SJCRH30 (cell line): ENCODE measurements around the gene AMACR. TPM values are rescaled to one million over a fixed set of nuclear protein-coding genes. Genes with fewer than 3 reads are reported as not detected.

Experiments used
- DNase-seq, 2 experiments: peaks; one replicate each; pipeline ENCODE4 v3.0.0-alpha.2; 2015 to 2020
- H3K27ac ChIP-seq: fragments of 250-450 bp; sonication (Bioruptor Pico); 2 replicates; pipeline ENCODE4 v1.5.1; 2020; ENCODE audit warnings: mild to moderate bottlenecking, moderate library complexity
- H3K27me3 ChIP-seq: fragments of 250-450 bp; sonication (Bioruptor Pico); 2 replicates; pipeline ENCODE4 v1.5.1; 2020; ENCODE audit warnings: mild to moderate bottlenecking, moderate library complexity
- H3K36me3 ChIP-seq: fragments of 250-450 bp; sonication (Bioruptor Pico); 2 replicates; pipeline ENCODE4 v1.5.1; 2020; ENCODE audit warnings: mild to moderate bottlenecking, moderate library complexity
- H3K4me1 ChIP-seq: fragments of 250-450 bp; sonication (Bioruptor Pico); 2 replicates; pipeline ENCODE4 v1.5.1; 2020; ENCODE audit warnings: mild to moderate bottlenecking, moderate library complexity
- H3K4me3 ChIP-seq: fragments of 250-450 bp; sonication (Bioruptor Pico); 2 replicates; pipeline ENCODE4 v1.5.1; 2020; ENCODE audit warnings: mild to moderate bottlenecking, moderate library complexity
- H3K9me3 ChIP-seq: fragments of 250-450 bp; sonication (Bioruptor Pico); replicated peaks from 2 replicates; pipeline ENCODE4 v1.5.1; 2020; ENCODE audit warnings: mild to moderate bottlenecking, moderate library complexity
- total RNA-seq: library from RNA; depleted of rRNA; stranded (reverse); fragments of >200 nt; shearing (Covaris generic); gene quantifications from 2 replicates; pipeline ENCODE4 v1.2.3, GENCODE V29; 2014

AMACR gene
- total RNA-seq, 1 experiment from 2014 or later = 9.5 TPM

DNA sequence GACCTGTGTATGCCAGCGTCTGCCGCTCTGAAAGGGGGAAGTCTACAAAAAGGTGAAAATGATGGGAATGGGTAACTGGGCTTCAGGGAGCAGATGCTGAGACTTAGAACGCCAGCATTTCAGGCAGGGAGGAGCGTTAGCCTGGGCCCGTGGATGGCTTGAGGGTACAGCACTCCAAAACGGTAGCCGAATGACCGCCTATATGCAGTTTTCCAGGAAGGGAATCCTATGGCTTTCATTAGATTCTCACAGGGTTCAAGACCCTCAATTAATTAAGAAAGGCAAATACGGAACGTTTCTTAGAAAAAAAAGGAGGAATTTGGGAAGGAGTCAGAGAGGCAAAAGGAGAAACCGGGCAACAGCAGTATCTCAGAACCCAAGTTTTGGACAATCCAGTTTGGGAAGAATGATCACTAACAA lies 639 bp downstream of the AMACR start:
- H3K4me1 ChIP-seq = peaks cover 11% of the 10 kb centered on the region
- peak; percentile 19 to 55 for DNase-seq

DNA sequence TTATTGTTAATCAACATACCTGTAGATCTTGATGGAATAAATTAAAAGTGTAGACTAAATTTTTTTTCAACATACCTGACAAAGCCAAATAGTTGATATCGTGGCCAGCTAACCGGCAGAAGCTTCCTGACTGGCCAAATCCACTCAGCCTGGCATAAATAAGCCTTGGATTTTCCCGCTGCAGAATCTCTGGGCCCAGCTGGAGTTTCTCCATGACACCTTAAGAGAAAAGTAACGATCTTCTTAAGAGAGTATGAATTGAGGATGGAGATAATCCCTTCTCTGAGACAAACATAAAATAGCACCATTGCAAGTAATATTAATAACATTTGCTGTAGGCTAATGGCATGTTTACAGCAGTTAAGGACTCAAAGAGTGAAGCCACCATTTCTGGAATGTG lies 2.2 kb downstream of the AMACR start:
- no peak overlapping the region for H3K4me3 ChIP-seq
- no peaks in the 10 kb centered on the region for H3K27me3 ChIP-seq
- no peaks in the 10 kb centered on the region; the same call in 1 of the 2 replicates for H3K36me3 ChIP-seq
- no peaks in the 10 kb centered on the region for H3K9me3 ChIP-seq
- no peak overlapping the region for H3K27ac ChIP-seq
- DNase-seq = no peak
- H3K4me1 ChIP-seq = peaks cover 16% of the 10 kb centered on the region

More for the DNA sequence above, 639 bp downstream of the AMACR start:
- H3K27ac ChIP-seq = peak overlapping the region; percentile 72
- H3K4me3 ChIP-seq = peak overlapping the region; percentile 73
- H3K36me3 ChIP-seq = no peaks in the 10 kb centered on the region; the same call in 1 of the 2 replicates
- no peaks in the 10 kb centered on the region for H3K27me3 ChIP-seq
- no peaks in the 10 kb centered on the region for H3K9me3 ChIP-seq

DNA sequence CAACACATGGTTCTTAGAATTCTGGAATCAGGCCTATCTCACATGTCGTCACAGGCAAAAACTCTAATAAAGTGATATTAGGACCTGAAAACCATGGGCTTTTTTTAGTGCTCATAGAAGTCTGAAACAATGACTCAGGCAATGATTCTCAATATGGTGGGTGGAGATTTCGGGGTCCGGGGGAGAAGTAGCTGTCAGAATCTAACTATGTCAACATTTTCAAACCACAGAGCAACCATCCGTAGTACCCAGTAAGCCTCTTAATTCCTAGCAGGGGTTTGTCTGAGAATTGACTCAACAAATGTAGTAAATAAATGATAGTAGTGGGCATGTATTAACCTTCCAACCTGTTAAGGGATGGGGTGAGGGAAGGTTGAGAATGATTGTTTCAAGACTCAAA lies 2.6 kb downstream of the AMACR start:
- Histone ChIP-seq H3K9me3 (no peaks in the 10 kb centered on the region), H3K4me1 (peaks cover 18% of the 10 kb centered on the region), H3K27ac (no peak overlapping the region), H3K36me3 (no peaks in the 10 kb centered on the region; the same call in 1 of the 2 replicates), H3K4me3 (no peak overlapping the region), H3K27me3 (no peaks in the 10 kb centered on the region)
- DNase-seq = no peak

DNA sequence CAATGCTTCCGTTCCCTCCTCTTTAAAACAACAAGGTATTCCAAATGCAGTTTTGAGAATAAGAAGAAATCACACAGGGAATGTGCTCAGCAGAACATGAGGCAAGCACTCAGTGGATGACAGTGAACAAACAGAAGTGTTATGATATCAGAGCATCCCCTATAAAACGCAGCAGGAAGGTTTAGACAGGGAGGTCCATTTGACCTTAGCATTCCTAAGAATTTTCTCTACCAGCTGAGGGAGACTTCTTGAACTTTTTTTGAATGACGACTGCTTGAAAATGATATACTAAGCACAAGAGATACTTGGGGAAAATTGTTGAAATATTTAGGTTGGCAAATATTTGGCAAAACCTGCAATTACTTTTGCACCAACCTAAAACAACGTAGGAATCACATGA lies 3.9 kb downstream of the AMACR start:
- no peak overlapping the region for H3K27ac ChIP-seq
- no peak for DNase-seq
- no peaks in the 10 kb centered on the region for H3K27me3 ChIP-seq
- H3K9me3 ChIP-seq = no peaks in the 10 kb centered on the region
- H3K36me3 ChIP-seq = no peaks in the 10 kb centered on the region; the same call in 1 of the 2 replicates
- peaks cover 10% of the 10 kb centered on the region for H3K4me1 ChIP-seq
- H3K4me3 ChIP-seq = no peak overlapping the region

DNA sequence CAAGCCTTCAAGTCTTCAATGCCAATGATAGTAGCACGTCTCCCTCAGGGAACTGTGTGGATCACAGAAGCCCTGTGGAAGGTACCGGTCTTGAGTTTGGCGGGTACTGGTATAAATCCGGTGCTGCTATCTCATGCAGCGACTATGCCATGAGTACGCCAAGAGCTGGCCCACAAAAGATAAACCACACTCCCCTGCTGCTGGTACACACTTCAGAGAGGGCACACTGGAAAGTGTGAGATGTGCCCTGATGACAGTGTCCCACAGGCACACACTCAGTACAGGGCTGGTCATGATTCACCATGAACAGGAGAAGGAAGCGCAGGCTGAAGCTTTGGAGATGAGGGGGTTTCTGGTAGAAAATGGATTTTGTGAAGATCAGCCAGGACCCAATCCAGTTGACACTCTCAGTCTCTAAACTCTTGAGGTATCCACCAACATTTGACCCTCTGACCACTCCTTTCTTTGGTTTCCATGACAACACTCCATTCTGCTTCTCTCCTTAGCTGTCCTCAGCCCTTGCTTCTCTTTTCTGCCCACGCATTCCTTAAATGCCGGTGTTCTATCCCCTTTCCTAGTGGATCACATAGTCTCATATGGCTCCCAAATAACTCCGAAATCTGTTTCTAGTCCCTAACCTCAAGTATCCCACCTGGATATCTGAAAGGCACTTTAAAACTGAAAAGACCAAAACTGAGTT lies 5.1 kb downstream of the AMACR start:
- no peaks in the 10 kb centered on the region; the same call in 1 of the 2 replicates for H3K36me3 ChIP-seq
- H3K9me3 ChIP-seq = no peaks in the 10 kb centered on the region
- peaks cover 9% of the 10 kb centered on the region; the same call in 1 of the 2 replicates for H3K4me1 ChIP-seq
- DNase-seq = no peak
- no peak overlapping the region for H3K27ac ChIP-seq
- H3K4me3 ChIP-seq = no peak overlapping the region
- H3K27me3 ChIP-seq = no peaks in the 10 kb centered on the region

DNA sequence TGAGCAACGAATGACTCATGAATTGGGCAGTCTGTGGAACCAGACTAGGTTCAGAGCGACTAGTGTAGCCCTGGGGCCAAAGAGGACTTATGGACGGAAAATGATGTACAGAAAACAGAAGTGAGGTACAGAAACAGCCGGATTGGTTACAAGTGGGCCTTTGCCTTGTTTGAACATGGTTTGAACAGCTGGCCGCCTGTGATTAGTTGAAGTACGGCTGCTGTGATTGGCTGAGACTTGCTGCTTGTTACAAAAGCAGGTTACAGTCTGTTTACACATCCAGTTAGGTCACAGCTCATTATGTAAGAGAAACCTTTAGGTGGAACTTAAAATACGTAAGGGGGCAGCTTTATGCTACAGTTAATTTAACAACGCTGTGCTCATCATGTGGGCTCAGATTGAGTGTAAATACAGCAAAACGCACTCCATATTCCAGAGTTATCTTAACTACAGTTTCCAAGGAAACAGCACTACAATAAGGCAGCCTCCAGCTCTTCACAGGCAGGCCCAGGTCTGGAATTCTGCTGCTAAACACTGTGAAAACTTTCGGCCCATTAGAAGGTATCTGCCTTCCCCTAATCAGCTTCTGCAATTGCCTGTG lies 6.5 kb downstream of the AMACR start:
- peaks cover 6% of the 10 kb centered on the region; the same call in 1 of the 2 replicates for H3K4me1 ChIP-seq
- peak overlapping the region; percentile 52 for H3K27ac ChIP-seq
- H3K36me3 ChIP-seq = no peaks in the 10 kb centered on the region; the same call in 1 of the 2 replicates
- H3K4me3 ChIP-seq = no peak overlapping the region
- H3K27me3 ChIP-seq = no peaks in the 10 kb centered on the region
- no peaks in the 10 kb centered on the region for H3K9me3 ChIP-seq
- peak; percentile 82 to 87 for DNase-seq

DNA sequence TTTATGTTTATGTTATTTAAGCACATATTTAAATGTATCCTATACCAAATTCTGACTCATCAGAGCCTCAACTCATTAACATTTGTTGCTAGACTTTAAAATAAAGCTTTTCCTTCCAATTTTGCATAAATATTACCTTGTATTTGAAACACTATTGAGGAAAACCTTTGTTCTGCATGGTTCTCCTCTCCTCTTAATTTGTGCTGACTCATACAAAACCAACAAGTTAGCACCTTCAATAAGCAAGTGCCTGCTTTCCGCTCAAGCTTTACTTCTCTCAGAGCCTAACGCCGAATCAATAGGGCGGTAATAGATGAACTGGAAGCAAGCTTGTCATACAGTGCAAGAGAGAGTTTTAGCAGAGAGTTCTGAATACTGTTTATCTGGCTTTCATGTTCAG lies 7.9 kb downstream of the AMACR start:
- H3K4me1 ChIP-seq = peaks cover 6% of the 10 kb centered on the region; the same call in 1 of the 2 replicates
- no peak overlapping the region for H3K27ac ChIP-seq
- DNase-seq = no peak
- no peaks in the 10 kb centered on the region for H3K9me3 ChIP-seq
- H3K4me3 ChIP-seq = no peak overlapping the region
- no peaks in the 10 kb centered on the region; the same call in 1 of the 2 replicates for H3K36me3 ChIP-seq
- no peaks in the 10 kb centered on the region for H3K27me3 ChIP-seq

DNA sequence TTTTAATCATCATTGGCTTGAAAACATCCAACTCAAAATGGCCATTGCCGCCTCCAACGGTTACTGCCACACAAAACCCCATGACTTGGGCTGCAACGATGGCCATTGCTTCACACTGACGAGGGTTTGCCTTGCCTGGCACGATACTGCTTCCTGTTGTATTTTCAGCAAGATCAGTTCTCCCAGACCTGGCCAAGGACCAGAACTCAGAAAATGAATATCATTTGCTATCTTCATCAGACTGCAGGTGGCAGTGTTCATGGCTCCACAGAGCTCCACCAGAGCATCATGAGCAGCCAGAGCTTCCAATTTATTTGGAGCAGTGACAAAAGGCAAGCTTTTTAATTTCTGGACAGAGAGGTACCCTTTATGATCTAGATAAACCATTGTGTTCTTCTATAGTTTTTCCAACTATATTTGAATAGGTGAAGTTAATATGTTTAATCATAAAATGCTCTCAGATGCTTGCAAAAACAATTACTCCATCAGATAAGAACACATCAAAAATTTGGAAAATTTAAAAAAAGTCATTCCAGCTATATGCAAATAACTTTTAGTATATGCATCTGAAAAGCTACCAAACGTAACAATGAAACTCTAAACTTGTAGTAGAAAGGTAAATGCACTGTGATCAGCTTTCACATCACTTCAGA lies 10.4 kb downstream of the AMACR start:
- Histone ChIP-seq H3K4me3 (no peak overlapping the region), H3K9me3 (no peaks in the 10 kb centered on the region; the same call in 1 of the 2 replicates), H3K36me3 (0 out of 2 replicates have a peak, but pooled peaks cover 2% of the 10 kb centered on the region), H3K4me1 (peaks cover 6% of the 10 kb centered on the region; the same call in 1 of the 2 replicates), H3K27me3 (no peaks in the 10 kb centered on the region), H3K27ac (no peak overlapping the region)
- DNase-seq = peak; percentile 44 to 67

DNA sequence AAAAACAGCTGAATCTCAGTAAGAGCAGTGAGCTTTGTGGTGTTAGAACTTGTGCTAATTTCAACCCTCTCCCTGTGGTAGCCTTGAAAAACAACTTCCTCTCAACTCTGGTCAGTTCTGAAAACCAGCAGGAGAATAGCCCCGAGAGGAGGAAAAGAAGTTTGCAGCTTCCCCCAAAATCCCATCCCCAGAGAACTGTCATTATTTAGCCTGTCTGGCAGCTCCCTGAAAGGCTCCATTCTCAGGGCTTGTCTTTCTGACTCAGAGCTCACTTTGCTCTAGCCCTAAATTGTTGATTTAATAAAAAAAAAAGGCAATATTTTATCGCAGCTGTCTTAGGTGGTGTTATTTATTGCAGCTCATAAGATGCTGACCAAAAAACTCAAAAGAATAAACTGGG lies 12.0 kb downstream of the AMACR start:
- 0 out of 2 replicates have a peak, but pooled peaks cover 2% of the 10 kb centered on the region for H3K36me3 ChIP-seq
- no peaks in the 10 kb centered on the region; the same call in 1 of the 2 replicates for H3K9me3 ChIP-seq
- DNase-seq = no peak
- H3K27me3 ChIP-seq = no peaks in the 10 kb centered on the region
- no peak overlapping the region for H3K27ac ChIP-seq
- no peak overlapping the region for H3K4me3 ChIP-seq
- H3K4me1 ChIP-seq = peaks cover 3% of the 10 kb centered on the region; the same call in 1 of the 2 replicates

DNA sequence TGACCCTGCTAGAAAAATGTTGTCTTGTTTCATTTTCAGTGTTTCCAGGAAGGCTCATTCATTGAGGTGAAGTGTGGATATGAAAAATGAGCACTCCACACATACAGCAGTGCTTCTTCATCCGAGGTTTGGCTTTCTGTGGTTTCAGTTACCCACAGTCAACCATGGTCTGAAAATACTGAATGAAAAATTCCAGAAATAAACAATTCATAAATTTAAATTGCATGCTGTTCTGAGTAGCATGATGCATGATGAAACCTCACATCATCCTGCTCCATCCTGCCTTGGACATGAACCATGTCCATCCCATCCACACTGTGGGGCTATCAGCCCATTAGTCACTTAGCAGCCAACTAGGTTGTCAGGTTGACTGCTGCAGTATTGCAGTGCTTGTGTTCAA lies 13.0 kb downstream of the AMACR start:
- DNase-seq = no peak
- Histone ChIP-seq H3K27me3 (no peaks in the 10 kb centered on the region), H3K9me3 (no peaks in the 10 kb centered on the region; the same call in 1 of the 2 replicates), H3K36me3 (0 out of 2 replicates have a peak, but pooled peaks cover 2% of the 10 kb centered on the region), H3K4me3 (no peak overlapping the region), H3K27ac (no peak overlapping the region), H3K4me1 (no peaks in the 10 kb centered on the region)

DNA sequence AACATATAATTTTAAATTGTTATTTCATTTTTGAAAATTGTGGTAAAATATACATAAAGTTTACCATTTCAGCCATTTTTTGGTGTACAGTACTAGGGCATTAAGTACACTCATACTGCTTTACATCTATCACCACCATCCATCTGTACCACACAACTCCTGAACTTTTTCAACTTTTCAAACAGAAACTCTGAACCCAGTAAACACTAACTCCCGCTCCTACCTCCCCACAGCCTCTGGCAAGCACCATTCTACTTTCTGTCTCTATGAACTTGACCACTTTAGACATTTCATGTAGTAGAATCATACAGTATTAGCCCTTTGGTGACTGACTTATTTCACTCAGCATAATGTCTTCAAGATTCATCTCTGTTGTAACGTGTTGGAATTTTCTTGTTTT lies 15.0 kb downstream of the AMACR start:
- Histone ChIP-seq H3K36me3 (peaks cover 3% of the 10 kb centered on the region), H3K4me3 (no peak overlapping the region), H3K27me3 (no peaks in the 10 kb centered on the region), H3K27ac (no peak overlapping the region), H3K9me3 (no peaks in the 10 kb centered on the region; the same call in 1 of the 2 replicates), H3K4me1 (no peaks in the 10 kb centered on the region)
- DNase-seq = no peak

DNA sequence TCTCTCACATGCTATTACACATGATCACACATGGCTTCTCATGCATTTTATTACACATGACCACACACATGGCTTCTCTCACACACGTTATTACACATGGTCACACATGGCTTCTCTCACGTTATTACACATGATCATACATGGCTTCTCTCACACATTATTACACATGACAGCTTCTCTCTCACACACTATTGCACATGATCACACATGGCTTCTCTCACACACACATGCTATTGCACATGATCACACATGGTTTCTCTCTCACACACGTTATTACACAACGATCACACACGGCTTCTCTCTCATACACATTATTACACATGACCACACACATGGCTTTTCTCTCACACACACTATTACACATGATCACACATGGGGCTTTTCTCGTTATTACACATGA lies 22.4 kb downstream of the AMACR start:
- DNase-seq = no peak
- H3K27me3 ChIP-seq = no peaks in the 10 kb centered on the region

DNA sequence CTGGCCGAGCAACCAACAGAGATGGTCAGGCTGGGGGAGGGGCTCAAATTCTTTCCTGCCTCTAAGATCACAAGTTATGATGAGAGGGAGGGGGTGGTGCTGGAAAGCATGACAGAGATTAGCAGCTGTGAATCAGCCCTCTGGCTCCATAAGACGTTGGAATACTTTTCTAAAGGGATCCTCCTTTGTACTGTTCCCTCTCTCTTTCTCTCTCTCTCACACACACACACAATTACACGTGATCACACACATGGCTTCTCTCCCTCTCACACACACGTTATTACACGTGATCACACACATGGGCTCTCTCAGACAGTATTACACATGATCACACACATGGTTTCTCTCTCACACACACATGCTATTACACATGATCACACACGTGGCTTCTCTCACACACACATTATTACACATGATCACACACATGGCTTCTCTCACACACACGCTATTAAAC lies 23.2 kb downstream of the AMACR start, which contains the start of gene SLC45A2:
TSS of gene SLC45A2 (minus strand) at position 23 of the 454 bp plus-strand sequence. CDS start 110 bp downstream, outside the sequence.
- H3K36me3 ChIP-seq = peaks cover 3% of the 10 kb centered on the region
- peak in 1 of 2 experiments; percentile 26 for DNase-seq
- no peaks in the 10 kb centered on the region for H3K27me3 ChIP-seq
- no peaks in the 10 kb centered on the region for H3K4me1 ChIP-seq
- no peak within 1 kb of the TSS for H3K4me3 ChIP-seq
- H3K9me3 ChIP-seq = no peaks in the 10 kb centered on the region
- H3K27ac ChIP-seq = no peak within 1 kb of the TSS

More for the DNA sequence above, 22.4 kb downstream of the AMACR start:
- Histone ChIP-seq H3K27ac (no peak overlapping the region), H3K36me3 (peaks cover 3% of the 10 kb centered on the region), H3K9me3 (no peaks in the 10 kb centered on the region), H3K4me1 (no peaks in the 10 kb centered on the region), H3K4me3 (no peak overlapping the region)

DNA sequence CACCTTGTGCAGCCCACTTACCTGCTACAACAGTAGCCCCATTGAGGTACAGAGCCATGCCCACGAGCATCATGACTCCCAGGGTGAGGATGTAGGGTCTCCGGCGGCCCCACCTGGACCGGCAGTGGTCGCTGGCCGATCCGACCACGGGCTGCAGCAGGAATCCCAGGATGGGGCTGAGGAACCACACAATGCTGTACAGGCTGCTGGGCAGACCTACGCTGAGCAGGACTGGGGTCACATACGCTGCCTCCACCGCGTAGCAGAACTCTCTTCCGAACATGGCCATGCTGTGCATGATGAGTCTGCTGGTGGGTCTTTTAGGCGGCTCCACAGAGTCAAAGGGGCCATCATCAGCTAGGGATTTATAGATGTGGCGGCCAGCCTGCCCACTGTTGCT lies 23.7 kb downstream of the AMACR start:
- Histone ChIP-seq H3K4me3 (no peak overlapping the region), H3K9me3 (no peaks in the 10 kb centered on the region), H3K27me3 (0 out of 2 replicates have a peak, but pooled peaks cover 3% of the 10 kb centered on the region), H3K4me1 (no peaks in the 10 kb centered on the region), H3K27ac (no peak overlapping the region), H3K36me3 (peaks cover 3% of the 10 kb centered on the region)
- no peak for DNase-seq
